Colonic mucosa (tissue), 4 donors: Measurements from ENCODE around the gene LGR4. TPM values are rescaled to one million over a fixed set of nuclear protein-coding genes. Genes with fewer than 3 reads are reported as not detected.

Source experiments
- DNase-seq: peaks from one replicate; pipeline ENCODE4 v3.0.0-alpha.2; 2020
- H3K27ac ChIP-seq: fragments of 200-600 bp; one replicate; pipeline ENCODE4 v1.8.0; 2021
- H3K27me3 ChIP-seq: fragments of 200-600 bp; one replicate; pipeline ENCODE4 v1.8.0; 2021
- H3K36me3 ChIP-seq: fragments of 200-600 bp; one replicate; pipeline ENCODE4 v1.8.0; 2021
- H3K4me1 ChIP-seq: fragments of 200-600 bp; one replicate; pipeline ENCODE4 v1.8.0; 2021; ENCODE audit warnings: mild to moderate bottlenecking
- H3K4me3 ChIP-seq: fragments of 200-600 bp; one replicate; pipeline ENCODE4 v1.8.0; 2021
- H3K9ac ChIP-seq, 2 donors: one replicate each; pipeline ENCODE4 v1.7.0; 2013; ENCODE audit warnings: control low read depth in 2 of 2, low read depth in 2 of 2, low read length in 2 of 2
- H3K9me3 ChIP-seq: fragments of 200-600 bp; one replicate; pipeline ENCODE4 v1.8.0; 2021
- CTCF ChIP-seq: fragments of 200-600 bp; IDR thresholded peaks from one replicate; pipeline ENCODE4 v1.8.0; 2022; ENCODE audit warnings: antibody characterized with exemption, mild to moderate bottlenecking
- intact Hi-C: fragments of 100-400 bp; cut with DNase I; formaldehyde crosslinking; loops from one replicate; pipeline ENCODE4 v1.14.1; 2022
- total RNA-seq, 2 donors: library from RNA; stranded (reverse); fragmentation: NEBNext Ultra II Directional in 1 of 2; extraction: Animal tissue kit (Norgen Biotek cat#: 25700) in 1 of 2; gene quantifications; one replicate each; pipeline ENCODE4 v1.2.1, GENCODE V29; 2021
- donor health status: healthy.
- donor health status: DM: no; HTN: no; CAD: no.
- donor health status: DM: no; HTN: no; CAD: no.

LGR4 gene
- total RNA-seq, 2 donors from 2014 or later, result 88.2 to 94.5 TPM

DNA sequence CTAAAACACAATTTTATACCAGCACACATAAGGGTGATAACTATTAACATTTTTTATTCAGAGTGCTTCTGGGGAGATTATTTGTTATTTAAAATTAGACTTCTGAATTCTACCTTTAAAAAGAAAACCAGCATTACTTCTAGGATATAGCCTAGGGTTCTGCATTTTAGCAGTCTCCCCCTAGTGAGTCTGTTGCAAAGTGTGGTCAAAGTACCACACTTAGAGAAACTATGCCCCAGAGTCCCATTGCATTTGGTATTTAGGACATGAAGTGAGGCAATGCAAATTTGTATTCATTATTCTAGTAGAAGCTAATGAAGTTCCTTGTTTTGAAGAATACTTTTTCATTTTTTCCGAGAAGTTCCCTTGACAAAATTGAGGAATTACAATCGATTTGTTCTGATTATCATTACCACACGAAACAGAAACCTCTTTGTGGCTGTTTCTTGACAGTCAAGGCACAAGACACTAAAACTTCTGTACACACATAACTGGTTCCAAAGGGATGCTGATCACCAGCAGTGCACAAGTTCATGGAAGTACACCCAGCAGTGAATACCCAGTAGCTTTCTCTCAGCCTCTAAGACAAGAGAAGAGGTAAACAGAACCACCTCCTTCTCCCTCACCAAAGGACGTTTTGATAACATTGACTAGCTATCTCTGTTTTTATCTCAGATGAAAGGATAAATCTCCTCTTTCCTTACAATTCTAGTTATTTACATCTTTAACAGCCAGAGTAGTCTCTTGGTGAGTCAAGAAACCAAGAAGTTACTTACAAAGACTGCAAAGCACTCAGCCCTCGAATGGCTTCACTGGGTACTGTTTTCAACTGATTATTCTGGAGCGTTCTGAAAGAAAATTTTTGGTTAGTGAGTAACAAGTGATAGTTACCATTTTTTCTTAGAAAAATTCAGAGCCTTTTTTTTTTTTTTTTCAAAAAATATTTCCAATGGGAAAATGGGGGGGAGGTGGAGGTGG lies 82.0 kb downstream of the LGR4 start:
- intact Hi-C loops, result loop anchor here (10.0 kb wide), 1 partner anchor 64 kb away; no protein-coding TSS in a partner anchor
- no peaks in the 10 kb centered on the region for H3K9me3 ChIP-seq
- H3K4me3 ChIP-seq, result no peak overlapping the region
- no peaks in the 10 kb centered on the region for H3K36me3 ChIP-seq
- peaks cover 14% of the 10 kb centered on the region for H3K4me1 ChIP-seq
- no peak for TF ChIP-seq CTCF
- H3K27me3 ChIP-seq, result no peaks in the 10 kb centered on the region
- DNase-seq, result no peak
- peak overlapping the region; percentile 8 for H3K27ac ChIP-seq
- H3K9ac ChIP-seq, result no peak overlapping the region

DNA sequence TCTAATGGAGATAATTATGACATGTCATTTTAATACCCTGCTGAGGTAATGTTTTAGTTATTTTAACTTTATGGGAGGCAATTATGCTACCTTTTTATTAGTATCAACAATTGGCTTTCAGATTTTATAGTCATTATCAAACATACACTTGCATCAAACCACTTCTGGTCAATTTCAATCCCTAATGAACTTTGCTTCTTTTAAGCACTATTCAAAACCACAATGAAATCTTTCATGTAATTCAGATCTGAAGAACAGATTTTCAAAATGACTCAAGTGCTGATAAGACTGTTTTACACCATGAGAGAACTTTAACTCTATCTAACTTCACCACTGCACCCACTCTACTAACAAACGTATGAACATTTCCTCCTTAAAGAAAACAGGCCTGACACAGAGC lies 83.7 kb downstream of the LGR4 start:
- H3K9me3 ChIP-seq, result no peaks in the 10 kb centered on the region

GRCh38 chr11:27388001-27388400 lies 84.6 kb downstream of the LGR4 start:
- Histone ChIP-seq H3K4me1 (peaks cover 3% of the 10 kb centered on the region), H3K9ac (no peak overlapping the region), H3K9me3 (no peaks in the 10 kb centered on the region), H3K27me3 (no peaks in the 10 kb centered on the region), H3K27ac (no peak overlapping the region), H3K36me3 (no peaks in the 10 kb centered on the region), H3K4me3 (no peak overlapping the region)
- DNase-seq, result no peak
- intact Hi-C loops, result no loop called here
- no peak for TF ChIP-seq CTCF

More for the DNA sequence above, 83.7 kb downstream of the LGR4 start:
- H3K27me3 ChIP-seq, result no peaks in the 10 kb centered on the region
- no peaks in the 10 kb centered on the region for H3K36me3 ChIP-seq
- no peak for TF ChIP-seq CTCF
- intact Hi-C loops, result no loop called here
- H3K9ac ChIP-seq, result no peak overlapping the region
- DNase-seq, result no peak
- peaks cover 3% of the 10 kb centered on the region for H3K4me1 ChIP-seq
- H3K4me3 ChIP-seq, result no peak overlapping the region
- H3K27ac ChIP-seq, result peak overlapping the region; percentile 33

- H3K9ac ChIP-seq, result no peak overlapping the region
- no peak for TF ChIP-seq CTCF
- intact Hi-C loops, result no loop called here
- H3K4me3 ChIP-seq, result no peak overlapping the region
- no peaks in the 10 kb centered on the region for H3K27me3 ChIP-seq
- H3K27ac ChIP-seq, result no peak overlapping the region
- DNase-seq, result no peak
- H3K4me1 ChIP-seq, result peaks cover 3% of the 10 kb centered on the region
- H3K36me3 ChIP-seq, result no peaks in the 10 kb centered on the region
- H3K9me3 ChIP-seq, result no peaks in the 10 kb centered on the region
Measured at GRCh38 chr11:27387362-27387761, 85.2 kb downstream of the LGR4 start.

DNA sequence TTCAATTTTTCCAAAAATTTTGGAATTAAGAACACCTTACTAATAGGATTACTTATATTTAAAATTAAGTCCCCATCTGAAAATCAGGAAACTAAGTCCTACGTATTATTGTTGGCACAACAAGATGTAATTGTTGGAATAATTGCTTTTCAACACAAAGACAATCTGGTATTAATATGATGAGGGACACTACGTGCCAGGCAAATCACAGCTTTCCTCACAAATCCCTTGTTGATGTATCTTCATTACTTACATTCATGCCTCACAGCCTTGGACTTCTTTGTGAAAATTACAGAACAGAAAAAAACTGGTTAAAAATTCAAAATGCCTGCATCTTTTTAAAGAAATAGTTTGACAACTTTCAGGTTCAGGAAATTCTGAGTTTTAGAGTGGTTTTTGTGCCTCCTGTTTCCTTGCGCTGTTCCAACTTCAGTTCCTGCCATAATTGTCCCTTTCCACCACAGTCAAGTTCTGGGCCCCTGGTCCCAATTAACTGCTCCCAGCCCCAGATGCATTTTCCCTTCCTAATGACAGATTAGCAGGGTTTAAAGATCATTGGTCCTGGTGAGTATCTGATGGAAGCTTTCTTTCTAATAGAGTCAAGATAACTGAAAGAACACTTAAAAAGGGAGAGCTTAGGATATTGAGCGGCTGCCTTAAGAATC lies 86.3 kb downstream of the LGR4 start:
- intact Hi-C loops, result no loop called here
- TF ChIP-seq CTCF, result no peak
- no peaks in the 10 kb centered on the region for H3K36me3 ChIP-seq

More for the DNA sequence above, 86.3 kb downstream of the LGR4 start:
- Histone ChIP-seq H3K27ac (no peak overlapping the region), H3K4me3 (no peak overlapping the region), H3K27me3 (no peaks in the 10 kb centered on the region), H3K4me1 (peaks cover 3% of the 10 kb centered on the region), H3K9ac (no peak overlapping the region), H3K9me3 (no peaks in the 10 kb centered on the region)
- DNase-seq, result no peak
